GM18861 (cell line): ENCODE results near the gene PRMT6.
"Not testable (repeated sequence)": the region's sequence is repeated elsewhere in the genome, so short reads cannot be mapped to it uniquely, and the experiment has no call there.

Source experiments
- ATAC-seq: cut with Tn5 transposase; IDR thresholded peaks from one replicate; pipeline ENCODE4 v1.9.1; 2021; ENCODE audit not compliant: unreplicated experiment

PRMT6 gene

GRCh38 chr1:107093395-107093794 lies 36.9 kb downstream of the PRMT6 start:
- ATAC-seq = not testable (repeated sequence)

- no peak for ATAC-seq
Measured at GRCh38 chr1:107095647-107096046, 39.2 kb downstream of the PRMT6 start.

- no peak for ATAC-seq
Measured at GRCh38 chr1:107096690-107097089, 40.2 kb downstream of the PRMT6 start.

GRCh38 chr1:107098961-107099360 lies 42.5 kb downstream of the PRMT6 start:
- ATAC-seq = no peak

- ATAC-seq = no peak
Measured at GRCh38 chr1:107100331-107100984, 44.0 kb downstream of the PRMT6 start.

- ATAC-seq = no peak
Measured at GRCh38 chr1:107105914-107106313, 49.4 kb downstream of the PRMT6 start.
